Central memory CD4-positive, alpha-beta T cell (primary cell): ENCODE data around the gene WWP2.

ENCODE experiments used
- DNase-seq: peaks from one replicate; pipeline ENCODE4 v3.0.0; 2022

WWP2 gene

GRCh38 chr16:69890892-69891282 is 128.8 kb downstream of the WWP2 start:
- no peak for DNase-seq

GRCh38 chr16:69892378-69892777 is 130.2 kb downstream of the WWP2 start:
- DNase-seq: no peak

GRCh38 chr16:69893106-69893505 is 131.0 kb downstream of the WWP2 start:
- DNase-seq: no peak

- no peak for DNase-seq
Observed at GRCh38 chr16:69894676-69895075, 132.5 kb downstream of the WWP2 start.

GRCh38 chr16:69903865-69904415 is 141.8 kb downstream of the WWP2 start:
- no peak for DNase-seq

- no peak for DNase-seq
Observed at GRCh38 chr16:69904495-69905170, 142.5 kb downstream of the WWP2 start.

- no peak for DNase-seq
Observed at GRCh38 chr16:69905171-69905555, 143.0 kb downstream of the WWP2 start.

GRCh38 chr16:69906838-69907401 is 144.8 kb downstream of the WWP2 start:
- no peak for DNase-seq

GRCh38 chr16:69909043-69909442 is 146.9 kb downstream of the WWP2 start:
- no peak for DNase-seq

- DNase-seq: no peak
Observed at GRCh38 chr16:69909760-69910159, 147.6 kb downstream of the WWP2 start.

GRCh38 chr16:69910964-69911363 is 148.8 kb downstream of the WWP2 start:
- no peak for DNase-seq

GRCh38 chr16:69916462-69916861 is 154.3 kb downstream of the WWP2 start:
- no peak for DNase-seq

- DNase-seq: no peak
Observed at GRCh38 chr16:69917311-69917710, 155.2 kb downstream of the WWP2 start.

- no peak for DNase-seq
Observed at GRCh38 chr16:69917739-69918138, 155.6 kb downstream of the WWP2 start.

- no peak for DNase-seq
Observed at GRCh38 chr16:69918241-69918640, 156.1 kb downstream of the WWP2 start.

GRCh38 chr16:69921127-69921526 is 159.0 kb downstream of the WWP2 start:
- DNase-seq: no peak

GRCh38 chr16:69922200-69922599 is 160.1 kb downstream of the WWP2 start:
- DNase-seq: no peak

GRCh38 chr16:69924041-69924775 is 162.1 kb downstream of the WWP2 start:
- DNase-seq: no peak

GRCh38 chr16:69924777-69925191 is 162.7 kb downstream of the WWP2 start:
- no peak for DNase-seq

GRCh38 chr16:69925311-69925710 is 163.2 kb downstream of the WWP2 start:
- DNase-seq: no peak

GRCh38 chr16:69926241-69926640 is 164.1 kb downstream of the WWP2 start:
- DNase-seq: no peak

- no peak for DNase-seq
Observed at GRCh38 chr16:69927056-69927757, 165.1 kb downstream of the WWP2 start.

GRCh38 chr16:69928856-69929400 is 166.8 kb downstream of the WWP2 start:
- no peak for DNase-seq
